NK-92 (cell line): ENCODE results near the gene ATMIN.

ENCODE experiments used
- DNase-seq: peaks from one replicate; lab custom pipeline; 2025; ENCODE audit not compliant: unreplicated experiment; lab: John Stamatoyannopoulos, UW

ATMIN gene, protein sequence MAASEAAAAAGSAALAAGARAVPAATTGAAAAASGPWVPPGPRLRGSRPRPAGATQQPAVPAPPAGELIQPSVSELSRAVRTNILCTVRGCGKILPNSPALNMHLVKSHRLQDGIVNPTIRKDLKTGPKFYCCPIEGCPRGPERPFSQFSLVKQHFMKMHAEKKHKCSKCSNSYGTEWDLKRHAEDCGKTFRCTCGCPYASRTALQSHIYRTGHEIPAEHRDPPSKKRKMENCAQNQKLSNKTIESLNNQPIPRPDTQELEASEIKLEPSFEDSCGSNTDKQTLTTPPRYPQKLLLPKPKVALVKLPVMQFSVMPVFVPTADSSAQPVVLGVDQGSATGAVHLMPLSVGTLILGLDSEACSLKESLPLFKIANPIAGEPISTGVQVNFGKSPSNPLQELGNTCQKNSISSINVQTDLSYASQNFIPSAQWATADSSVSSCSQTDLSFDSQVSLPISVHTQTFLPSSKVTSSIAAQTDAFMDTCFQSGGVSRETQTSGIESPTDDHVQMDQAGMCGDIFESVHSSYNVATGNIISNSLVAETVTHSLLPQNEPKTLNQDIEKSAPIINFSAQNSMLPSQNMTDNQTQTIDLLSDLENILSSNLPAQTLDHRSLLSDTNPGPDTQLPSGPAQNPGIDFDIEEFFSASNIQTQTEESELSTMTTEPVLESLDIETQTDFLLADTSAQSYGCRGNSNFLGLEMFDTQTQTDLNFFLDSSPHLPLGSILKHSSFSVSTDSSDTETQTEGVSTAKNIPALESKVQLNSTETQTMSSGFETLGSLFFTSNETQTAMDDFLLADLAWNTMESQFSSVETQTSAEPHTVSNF

DNA sequence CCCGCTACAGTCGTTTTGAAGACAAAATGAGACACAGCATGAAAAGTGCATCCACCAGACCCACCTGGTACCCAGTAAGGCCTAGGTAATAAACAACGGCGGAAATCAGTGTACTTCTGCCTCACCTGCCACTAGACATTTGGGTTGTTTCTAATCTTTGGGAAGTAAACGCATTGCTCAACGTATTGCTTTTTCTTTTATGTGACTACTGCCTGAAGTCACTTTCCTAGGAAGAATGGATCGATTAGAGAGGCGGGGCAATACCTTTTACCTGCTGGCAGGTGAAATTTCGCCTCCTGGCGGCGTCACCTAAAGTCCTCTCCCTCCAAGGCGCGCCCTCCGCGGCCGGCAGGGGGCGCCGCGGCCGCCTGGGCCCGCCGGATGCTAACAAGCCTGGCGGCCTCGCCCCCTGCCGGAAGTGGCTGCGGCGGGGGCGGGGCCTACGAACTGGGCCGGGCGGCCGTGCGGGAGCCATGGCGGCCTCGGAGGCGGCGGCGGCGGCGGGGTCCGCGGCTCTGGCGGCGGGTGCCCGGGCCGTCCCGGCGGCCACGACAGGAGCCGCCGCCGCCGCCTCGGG is at the start of gene ATMIN:
Gene ATMIN (plus strand): TSS at position 445 of the 577 bp plus-strand sequence. CDS start 29 bp downstream, at position 474.
- DNase-seq = peak; percentile 25

GRCh38 chr16:80986557-80986956 is 49.1 kb upstream of the ATMIN start:
- DNase-seq = no peak

- no peak for DNase-seq
Measured at GRCh38 chr16:80988756-80989155, 46.9 kb upstream of the ATMIN start.

GRCh38 chr16:80989801-80990200 is 45.8 kb upstream of the ATMIN start:
- no peak for DNase-seq

GRCh38 chr16:80990577-80990976 is 45.1 kb upstream of the ATMIN start:
- DNase-seq = no peak

DNA sequence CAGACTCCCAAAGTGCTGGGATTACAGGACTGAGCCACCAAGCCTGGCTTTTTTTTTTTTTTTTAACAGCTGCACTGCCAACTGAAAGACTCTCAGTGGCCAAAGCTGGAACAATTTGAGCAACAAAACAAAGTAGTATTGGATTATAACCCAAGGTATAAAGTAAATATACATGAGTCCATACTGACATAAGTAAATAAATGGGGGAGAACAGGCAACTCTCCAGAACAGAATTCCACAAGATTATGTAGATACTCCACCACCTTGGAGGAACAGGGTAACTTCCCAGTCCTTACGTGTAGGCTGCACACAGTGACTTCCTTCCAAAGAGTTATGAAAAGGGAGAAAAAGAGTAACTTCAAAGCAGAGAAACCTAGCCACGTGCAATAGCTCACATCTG is 44.7 kb upstream of the ATMIN start:
- DNase-seq = no peak

DNA sequence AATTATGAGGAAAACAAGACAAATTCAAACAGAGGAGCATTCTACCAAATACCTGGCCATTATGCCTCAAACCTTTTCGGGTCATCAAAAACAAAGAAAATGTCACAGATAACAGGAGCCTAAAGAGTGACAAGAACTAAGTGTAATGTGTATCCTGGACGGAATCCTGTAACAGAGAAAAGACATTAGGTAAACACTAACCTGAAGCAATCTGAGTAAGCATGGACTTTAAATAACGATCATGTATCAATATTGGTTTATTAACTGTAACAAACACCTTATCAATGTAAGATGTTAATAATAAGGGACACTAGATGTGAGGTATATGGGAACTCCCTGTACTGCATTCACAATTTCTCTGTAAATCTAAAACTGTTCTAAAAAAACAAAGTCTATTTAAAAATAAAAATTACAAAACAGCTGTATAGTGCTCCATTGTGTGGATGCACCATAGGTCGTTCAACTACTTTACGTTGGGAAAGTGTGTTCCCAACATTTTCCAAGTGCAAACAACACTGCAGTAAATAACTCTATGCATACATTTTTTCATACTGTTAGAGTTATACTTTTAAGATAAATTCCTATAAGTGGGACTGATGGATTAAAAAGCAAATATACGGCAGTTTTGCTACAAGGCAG is 43.7 kb upstream of the ATMIN start:
- DNase-seq = no peak

GRCh38 chr16:80992676-80993293 is 42.9 kb upstream of the ATMIN start:
- DNase-seq = no peak

DNA sequence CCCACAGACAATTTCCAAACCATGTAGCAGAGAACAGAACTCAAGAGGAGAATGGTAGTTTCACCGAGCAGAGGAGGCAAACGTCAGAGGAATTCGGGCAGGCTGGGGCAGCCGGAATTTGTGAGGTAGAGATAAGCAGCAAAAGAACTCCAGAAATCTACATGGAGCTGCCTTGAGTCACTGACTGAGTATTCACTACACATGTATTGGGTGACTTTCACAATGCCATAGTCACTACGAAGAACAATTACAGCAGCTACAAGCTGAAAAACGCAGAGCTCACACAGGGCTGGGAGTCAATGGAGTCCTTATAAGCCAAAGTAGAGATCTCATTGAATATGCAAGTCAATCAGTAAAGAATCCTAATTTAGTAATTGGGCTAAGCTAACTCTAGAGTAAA is 42.3 kb upstream of the ATMIN start:
- DNase-seq = no peak

DNA sequence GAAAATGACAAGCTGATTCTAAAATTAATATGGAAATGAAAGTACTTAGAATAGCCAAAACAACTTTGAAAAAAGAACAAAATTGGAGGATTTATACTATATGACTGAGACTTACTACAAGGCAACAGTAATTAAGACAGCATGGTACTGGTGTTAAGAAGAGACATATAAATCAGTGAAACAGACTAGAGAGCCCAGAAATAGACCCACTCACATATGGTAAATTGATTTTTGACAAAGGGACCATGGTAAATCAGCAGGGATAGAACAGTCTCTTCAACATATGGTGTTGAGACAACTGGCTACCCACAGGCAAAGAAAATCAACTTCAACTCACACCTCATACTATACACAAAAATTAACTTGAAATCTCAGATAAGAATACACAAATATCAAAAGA is 41.8 kb upstream of the ATMIN start:
- no peak for DNase-seq

DNA sequence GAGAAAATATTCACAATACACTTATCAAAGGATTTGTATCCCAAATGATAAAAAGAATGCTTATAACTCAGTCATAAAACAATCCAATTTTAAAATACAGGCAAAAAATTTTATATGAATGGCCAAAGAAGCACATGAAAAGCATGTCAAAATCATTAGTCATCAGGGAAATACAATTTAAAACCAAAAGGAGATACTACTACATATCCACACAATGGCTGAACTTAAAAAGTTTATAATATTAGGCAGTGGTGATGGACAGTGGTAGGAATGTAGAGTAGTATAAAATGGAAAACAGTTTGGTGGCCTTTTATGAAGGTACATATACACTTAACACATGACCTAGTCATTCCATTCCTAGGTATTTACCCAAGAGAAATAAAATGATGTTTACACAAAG is 41.2 kb upstream of the ATMIN start:
- DNase-seq = no peak

DNA sequence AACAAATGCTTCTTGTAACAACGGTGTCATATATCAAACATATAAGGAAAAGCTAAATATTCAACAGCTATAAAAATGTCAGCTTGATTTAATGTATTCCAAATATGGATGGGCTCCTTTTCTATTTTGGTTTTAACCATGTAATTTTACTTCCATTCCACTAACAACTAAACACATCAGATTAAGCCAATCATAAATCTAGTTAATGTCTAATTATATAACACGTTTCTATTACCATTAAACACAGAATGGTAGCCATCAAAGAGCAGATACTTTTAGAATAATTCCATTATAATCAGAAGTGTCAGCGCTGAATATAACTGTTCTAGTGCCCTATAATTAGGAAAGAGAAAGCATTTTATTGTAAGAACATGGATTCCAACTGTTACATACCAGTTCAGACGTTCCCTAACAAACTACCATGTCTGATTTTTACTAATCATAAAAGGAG is 38.9 kb upstream of the ATMIN start:
- no peak for DNase-seq

- DNase-seq = no peak
Measured at GRCh38 chr16:80997139-80997798, 38.4 kb upstream of the ATMIN start.

GRCh38 chr16:80997964-80998620 is 37.5 kb upstream of the ATMIN start:
- DNase-seq = no peak

DNA sequence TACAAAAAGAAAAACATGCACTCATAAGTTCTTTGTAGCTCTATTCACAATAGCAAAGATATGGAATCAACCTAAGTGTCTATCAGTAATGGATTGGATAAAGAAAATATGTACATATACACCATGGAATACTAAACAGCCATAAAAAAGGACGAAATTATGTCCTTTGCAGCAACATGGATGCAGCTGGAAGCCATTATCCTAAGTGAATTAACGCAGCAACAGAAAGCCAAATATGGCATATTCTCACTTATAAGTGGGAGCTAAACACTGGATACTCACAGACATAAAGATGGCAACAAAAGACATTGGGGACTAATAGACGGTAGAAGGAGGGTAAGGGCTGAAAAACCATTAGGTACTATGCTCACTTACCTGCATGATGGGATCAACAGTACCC is 34.8 kb upstream of the ATMIN start:
- DNase-seq = no peak

- no peak for DNase-seq
Measured at GRCh38 chr16:81001330-81001729, 34.3 kb upstream of the ATMIN start.

- no peak for DNase-seq
Measured at GRCh38 chr16:81003064-81003463, 32.6 kb upstream of the ATMIN start.

GRCh38 chr16:81003610-81004460 is 31.8 kb upstream of the ATMIN start:
- no peak for DNase-seq
